DND-41 (cell line): ENCODE data around the gene TJP2.

Source experiments
- ATAC-seq: fragments of 200-7000 bp; cut with Tn5 transposase; 3 replicates; pipeline ENCODE4 v1.9.1; 2021; ENCODE audit warnings: low read depth; ENCODE audit not compliant: insufficient read depth
- DNase-seq: peaks from one replicate; pipeline ENCODE4 v3.0.0-alpha.2; 2020
- H2AFZ ChIP-seq: 2 replicates; pipeline ENCODE4 v1.6.0; 2012; ENCODE audit warnings: low read depth, low read length
- H3K27ac ChIP-seq: 2 replicates; pipeline ENCODE4 v1.5.1; 2012; ENCODE audit warnings: low read length, inconsistent platforms
- H3K27me3 ChIP-seq: fragments of 200-600 bp; sonication (generic); 2 replicates; pipeline ENCODE4 v1.6.0; 2012; ENCODE audit warnings: low read length, mild to moderate bottlenecking, inconsistent platforms; ENCODE audit not compliant: insufficient read depth, poor library complexity
- H3K36me3 ChIP-seq: 2 replicates; pipeline ENCODE4 v1.5.1; 2012; ENCODE audit warnings: low read length, inconsistent platforms; ENCODE audit not compliant: insufficient read depth
- H3K4me1 ChIP-seq: 2 replicates; pipeline ENCODE4 v1.5.1; 2012; ENCODE audit warnings: mild to moderate bottlenecking, low read length; ENCODE audit not compliant: insufficient read depth
- H3K4me2 ChIP-seq: 2 replicates; pipeline ENCODE4 v1.6.0; 2012; ENCODE audit warnings: mild to moderate bottlenecking, moderate library complexity, low read length, inconsistent platforms; ENCODE audit not compliant: insufficient read depth
- H3K4me3 ChIP-seq, 2 experiments: fragments of 200-600 bp in 1 of 2; shearing (Covaris generic) in 1 of 2; 2 replicates each; pipeline ENCODE4 v1.5.1; 2012 to 2016; ENCODE audit warnings: inconsistent platforms in 2 of 2, low read length in 2 of 2, mild to moderate bottlenecking in 2 of 2, low read depth in 1 of 2, moderate library complexity in 1 of 2
- H3K79me2 ChIP-seq: 2 replicates; pipeline ENCODE4 v1.6.0; 2012; ENCODE audit warnings: low read length, inconsistent platforms; ENCODE audit not compliant: insufficient read depth
- H3K9ac ChIP-seq: 2 replicates; pipeline ENCODE4 v1.6.0; 2012; ENCODE audit warnings: low read depth, mild to moderate bottlenecking, inconsistent platforms, low read length, moderate library complexity
- H3K9me3 ChIP-seq: 2 replicates; pipeline ENCODE4 v1.5.1; 2012; ENCODE audit warnings: low read length, moderate library complexity, mild to moderate bottlenecking, inconsistent platforms; ENCODE audit not compliant: insufficient read depth, severe bottlenecking
- H4K20me1 ChIP-seq: 2 replicates; pipeline ENCODE4 v1.6.0; 2012; ENCODE audit warnings: low read length; ENCODE audit not compliant: insufficient read depth
- CTCF ChIP-seq: IDR thresholded peaks from 2 replicates; pipeline ENCODE4 v1.5.1; 2012; ENCODE audit warnings: borderline replicate concordance, low read length, moderate library complexity, mild to moderate bottlenecking; ENCODE audit not compliant: poor library complexity, severe bottlenecking; ENCODE audit errors: extremely low read depth
- EZH2 ChIP-seq: IDR thresholded peaks from 3 replicates; pipeline ENCODE4 v1.6.1; 2012; ENCODE audit warnings: borderline replicate concordance, low read depth, mild to moderate bottlenecking, moderate library complexity, low read length, inconsistent platforms; ENCODE audit not compliant: severe bottlenecking

Gene TJP2

GRCh38 chr9:69237702-69238295 is 63.7 kb downstream of the TJP2 start:
- no peak overlapping the region for H3K4me3 ChIP-seq
- H3K36me3 ChIP-seq = peaks cover 4% of the 10 kb centered on the region; the same call in 1 of the 2 replicates
- no peaks in the 10 kb centered on the region for H3K79me2 ChIP-seq
- DNase-seq = no peak
- TF ChIP-seq EZH2 = no peak
- TF ChIP-seq CTCF = no peak
- no peaks in the 10 kb centered on the region for H3K4me1 ChIP-seq
- H2AFZ ChIP-seq = no peak overlapping the region
- no peaks in the 10 kb centered on the region for H4K20me1 ChIP-seq
- no peak for ATAC-seq
- H3K4me2 ChIP-seq = no peak overlapping the region
- no peaks in the 10 kb centered on the region for H3K9me3 ChIP-seq
- no peak overlapping the region for H3K9ac ChIP-seq
- H3K27ac ChIP-seq = no peak overlapping the region
- no peaks in the 10 kb centered on the region for H3K27me3 ChIP-seq

- Histone ChIP-seq H3K4me1 (no peaks in the 10 kb centered on the region), H4K20me1 (no peaks in the 10 kb centered on the region), H3K36me3 (peaks cover 9% of the 10 kb centered on the region; the same call in 1 of the 2 replicates), H3K4me2 (no peak overlapping the region), H2AFZ (no peak overlapping the region), H3K27me3 (no peaks in the 10 kb centered on the region), H3K9ac (no peak overlapping the region), H3K9me3 (no peaks in the 10 kb centered on the region), H3K79me2 (no peaks in the 10 kb centered on the region), H3K4me3 (no peak overlapping the region), H3K27ac (no peak overlapping the region)
- DNase-seq (no peak), ATAC-seq (no peak)
- TF ChIP-seq CTCF = no peak
- TF ChIP-seq EZH2 = no peak
Observed at GRCh38 chr9:69243116-69243515, 69.0 kb downstream of the TJP2 start.

GRCh38 chr9:69246629-69247028 is 72.6 kb downstream of the TJP2 start:
- TF ChIP-seq CTCF (no peak), EZH2 (no peak)
- H3K36me3 ChIP-seq = peaks cover 9% of the 10 kb centered on the region; the same call in 1 of the 2 replicates

GRCh38 chr9:69248005-69248404 is 73.9 kb downstream of the TJP2 start:
- DNase-seq (no peak), ATAC-seq (no peak)
- no peaks in the 10 kb centered on the region for H3K79me2 ChIP-seq
- no peaks in the 10 kb centered on the region for H4K20me1 ChIP-seq
- no peaks in the 10 kb centered on the region for H3K27me3 ChIP-seq
- no peak overlapping the region for H3K9ac ChIP-seq
- H3K9me3 ChIP-seq = no peaks in the 10 kb centered on the region
- no peaks in the 10 kb centered on the region for H3K4me1 ChIP-seq
- H2AFZ ChIP-seq = no peak overlapping the region
- H3K36me3 ChIP-seq = peaks cover 9% of the 10 kb centered on the region; the same call in 1 of the 2 replicates
- no peak overlapping the region for H3K4me2 ChIP-seq
- TF ChIP-seq EZH2 (no peak), CTCF (no peak)
- H3K4me3 ChIP-seq = no peak overlapping the region
- no peak overlapping the region for H3K27ac ChIP-seq

More at GRCh38 chr9:69246629-69247028, 72.6 kb downstream of the TJP2 start:
- Histone ChIP-seq H3K79me2 (no peaks in the 10 kb centered on the region), H4K20me1 (no peaks in the 10 kb centered on the region), H3K4me2 (no peak overlapping the region), H3K4me3 (no peak overlapping the region), H3K9ac (no peak overlapping the region), H3K9me3 (no peaks in the 10 kb centered on the region), H2AFZ (no peak overlapping the region), H3K27me3 (no peaks in the 10 kb centered on the region), H3K27ac (no peak overlapping the region), H3K4me1 (no peaks in the 10 kb centered on the region)
- DNase-seq (no peak), ATAC-seq (no peak)
